Astrocyte (in vitro differentiated cells and primary cell): ENCODE measurements around the gene QPCT. TPM values are rescaled to one million over a fixed set of nuclear protein-coding genes. Genes with fewer than 3 reads are reported as not detected.
A peak's percentile ranks its signal among the peaks of the same experiment; 100 is the strongest.

ENCODE experiments used
- DNase-seq: peaks from one replicate; pipeline ENCODE4 v3.0.0-alpha.2; 2010; ENCODE audit warnings: low read depth
- FAIRE-seq: peaks from 2 replicates; lab custom pipeline; 2011; peaks lifted over from hg19 to GRCh38; lab: Jason Lieb, UNC
- H2AFZ ChIP-seq: 2 replicates; pipeline ENCODE4 v1.6.0; 2012; ENCODE audit warnings: low read depth, low read length, inconsistent platforms
- H3K27ac ChIP-seq: 2 replicates; pipeline ENCODE4 v1.5.1; 2011; ENCODE audit warnings: low read depth, low read length, inconsistent platforms
- H3K27me3 ChIP-seq: 2 replicates; pipeline ENCODE4 v1.6.0; 2011; ENCODE audit warnings: low read length, inconsistent platforms; ENCODE audit not compliant: insufficient read depth
- H3K36me3 ChIP-seq: 2 replicates; pipeline ENCODE4 v1.5.1; 2011; ENCODE audit warnings: low read length, inconsistent platforms; ENCODE audit not compliant: insufficient read depth
- H3K4me1 ChIP-seq: 2 replicates; pipeline ENCODE4 v1.5.1; 2011; ENCODE audit warnings: low read length, inconsistent platforms; ENCODE audit not compliant: insufficient read depth
- H3K4me2 ChIP-seq: 2 replicates; pipeline ENCODE4 v1.6.0; 2012; ENCODE audit warnings: low read length, inconsistent platforms
- H3K4me3 ChIP-seq: 2 replicates; pipeline ENCODE4 v1.5.1; 2011; ENCODE audit warnings: low read depth, mild to moderate bottlenecking, low read length, inconsistent platforms; ENCODE audit not compliant: insufficient read depth
- H3K79me2 ChIP-seq: 2 replicates; pipeline ENCODE4 v1.6.0; 2012; ENCODE audit warnings: mild to moderate bottlenecking, low read length, inconsistent platforms; ENCODE audit not compliant: insufficient read depth
- H3K9ac ChIP-seq: 2 replicates; pipeline ENCODE4 v1.6.0; 2012; ENCODE audit warnings: mild to moderate bottlenecking, low read length, inconsistent platforms
- H3K9me3 ChIP-seq: 2 replicates; pipeline ENCODE4 v1.5.1; 2012; ENCODE audit warnings: low read depth, mild to moderate bottlenecking, low read length, inconsistent platforms; ENCODE audit not compliant: insufficient read depth
- H4K20me1 ChIP-seq: 2 replicates; pipeline ENCODE4 v1.6.0; 2012; ENCODE audit warnings: low read length, inconsistent platforms; ENCODE audit not compliant: insufficient read depth
- H3K27ac Mint-ChIP-seq: one replicate; pipeline ENCODE4 v1.8.0; 2021; ENCODE audit warnings: mild to moderate bottlenecking, mixed read lengths; ENCODE audit not compliant: unreplicated experiment
- H3K27me3 Mint-ChIP-seq: one replicate; pipeline ENCODE4 v1.8.0; 2021; ENCODE audit warnings: low read depth, mixed read lengths; ENCODE audit not compliant: unreplicated experiment
- H3K36me3 Mint-ChIP-seq: one replicate; pipeline ENCODE4 v1.8.0; 2021; ENCODE audit warnings: low read depth, mixed read lengths; ENCODE audit not compliant: unreplicated experiment
- H3K4me1 Mint-ChIP-seq: one replicate; pipeline ENCODE4 v1.8.0; 2021; ENCODE audit warnings: low read depth, mixed read lengths; ENCODE audit not compliant: unreplicated experiment
- H3K4me3 Mint-ChIP-seq: one replicate; pipeline ENCODE4 v1.8.0; 2021; ENCODE audit warnings: mild to moderate bottlenecking, moderate library complexity, mixed read lengths; ENCODE audit not compliant: unreplicated experiment
- H3K9me3 Mint-ChIP-seq: one replicate; pipeline ENCODE4 v1.8.0; 2021; ENCODE audit warnings: mild to moderate bottlenecking, mixed read lengths; ENCODE audit not compliant: unreplicated experiment
- CTCF ChIP-seq: IDR thresholded peaks from 2 replicates; pipeline ENCODE4 v1.5.1; 2011; ENCODE audit warnings: low read depth, mild to moderate bottlenecking, inconsistent platforms, low read length, moderate library complexity; ENCODE audit not compliant: insufficient read depth
- EZH2 ChIP-seq: IDR thresholded peaks from 2 replicates; pipeline ENCODE4 v1.6.1; 2012; ENCODE audit warnings: mild to moderate bottlenecking, low read length, inconsistent platforms; ENCODE audit not compliant: insufficient read depth
- total RNA-seq: library from RNA; stranded (reverse); gene quantifications from 2 replicates; pipeline ENCODE4 v1.2.1, GENCODE V29; 2021

Gene QPCT
- total RNA-seq, 1 donor from 2014 or later: 23.1 TPM

- no peak overlapping the region for H3K4me3 Mint-ChIP-seq
- H3K27ac ChIP-seq: no peak overlapping the region
- H3K27me3 ChIP-seq: peaks cover 2% of the 10 kb centered on the region
- DNase-seq: no peak
- no peaks in the 10 kb centered on the region for H3K36me3 ChIP-seq
- no peak overlapping the region for H3K9ac ChIP-seq
- FAIRE-seq: no peak
- H3K9me3 ChIP-seq: no peaks in the 10 kb centered on the region
- H4K20me1 ChIP-seq: no peaks in the 10 kb centered on the region
- no peaks in the 10 kb centered on the region for H3K9me3 Mint-ChIP-seq
- no peaks in the 10 kb centered on the region for H3K4me1 ChIP-seq
- H3K27me3 Mint-ChIP-seq: peaks cover 12% of the 10 kb centered on the region
- no peak overlapping the region for H3K4me3 ChIP-seq
- no peaks in the 10 kb centered on the region for H3K79me2 ChIP-seq
- H3K27ac Mint-ChIP-seq: no peak overlapping the region
- no peak overlapping the region for H3K4me2 ChIP-seq
- no peak overlapping the region for H2AFZ ChIP-seq
- H3K4me1 Mint-ChIP-seq: no peaks in the 10 kb centered on the region
- TF ChIP-seq CTCF (no peak), EZH2 (no peak)
- no peaks in the 10 kb centered on the region for H3K36me3 Mint-ChIP-seq
Observed at GRCh38 chr2:37332560-37332959, 11.9 kb upstream of the QPCT start.

- no peak for TF ChIP-seq EZH2
- no peak for TF ChIP-seq CTCF
- Mint-ChIP-seq H3K4me3 (no peak overlapping the region), H3K36me3 (no peaks in the 10 kb centered on the region), H3K27me3 (peaks cover 12% of the 10 kb centered on the region), H3K4me1 (peaks cover 2% of the 10 kb centered on the region), H3K27ac (no peak overlapping the region), H3K9me3 (no peaks in the 10 kb centered on the region)
- Histone ChIP-seq H4K20me1 (no peaks in the 10 kb centered on the region), H3K27ac (no peak overlapping the region), H2AFZ (no peak overlapping the region), H3K4me2 (no peak overlapping the region), H3K79me2 (no peaks in the 10 kb centered on the region), H3K9ac (no peak overlapping the region), H3K27me3 (peaks cover 2% of the 10 kb centered on the region), H3K4me3 (no peak overlapping the region), H3K36me3 (no peaks in the 10 kb centered on the region), H3K4me1 (no peaks in the 10 kb centered on the region), H3K9me3 (no peaks in the 10 kb centered on the region)
- FAIRE-seq: peak; percentile 23
- no peak for DNase-seq
Observed at GRCh38 chr2:37333256-37333655, 11.2 kb upstream of the QPCT start.

DNA sequence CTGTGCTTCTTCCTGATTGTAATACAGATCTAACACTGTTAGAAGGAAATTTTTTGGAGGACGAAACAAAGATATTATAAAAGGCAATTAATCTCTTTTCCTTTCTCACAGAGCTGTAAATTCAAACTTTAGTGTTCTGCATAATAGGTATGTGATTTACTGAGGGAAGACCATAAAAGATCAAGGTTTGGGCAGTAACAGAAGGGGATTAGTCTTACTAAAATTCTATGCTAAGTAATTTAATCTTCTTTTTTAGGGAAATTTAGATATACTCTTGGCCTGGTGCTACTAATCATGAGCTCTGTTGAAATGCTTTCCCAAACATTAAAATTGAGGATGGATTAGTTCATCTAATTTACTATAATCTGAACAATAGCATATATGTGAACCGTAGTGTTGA, 8.8 kb upstream of the QPCT start:
- no peaks in the 10 kb centered on the region for H3K36me3 ChIP-seq
- peaks cover 11% of the 10 kb centered on the region for H3K27me3 Mint-ChIP-seq
- H3K4me3 ChIP-seq: no peak overlapping the region
- H3K79me2 ChIP-seq: no peaks in the 10 kb centered on the region
- no peak overlapping the region for H3K4me2 ChIP-seq
- H3K4me1 ChIP-seq: no peaks in the 10 kb centered on the region
- H3K27me3 ChIP-seq: peaks cover 2% of the 10 kb centered on the region
- peaks cover 2% of the 10 kb centered on the region for H3K4me1 Mint-ChIP-seq
- H3K27ac Mint-ChIP-seq: no peak overlapping the region
- H2AFZ ChIP-seq: no peak overlapping the region
- no peak for DNase-seq
- no peak for TF ChIP-seq EZH2
- no peak for TF ChIP-seq CTCF
- FAIRE-seq: no peak
- no peak overlapping the region for H3K4me3 Mint-ChIP-seq
- H3K9me3 Mint-ChIP-seq: no peaks in the 10 kb centered on the region
- H3K27ac ChIP-seq: no peak overlapping the region
- H4K20me1 ChIP-seq: no peaks in the 10 kb centered on the region
- no peaks in the 10 kb centered on the region for H3K9me3 ChIP-seq
- H3K9ac ChIP-seq: no peak overlapping the region
- no peaks in the 10 kb centered on the region for H3K36me3 Mint-ChIP-seq
